Fibroblast of the aortic adventitia (primary cell): ENCODE measurements around the gene ACADVL. TPM values are rescaled to one million over a fixed set of nuclear protein-coding genes. Genes with fewer than 3 reads are reported as not detected.
"Not testable (repeated sequence)": the region's sequence is repeated elsewhere in the genome, so short reads cannot be mapped to it uniquely, and the experiment has no call there.

Source experiments
- DNase-seq: peaks from one replicate; pipeline ENCODE4 v3.0.0-alpha.2; 2010; ENCODE audit warnings: low read depth
- H3K4me3 ChIP-seq: 2 replicates; pipeline ENCODE4 v1.5.1; 2011; ENCODE audit warnings: low read depth, mild to moderate bottlenecking, control low read depth, low read length, moderate library complexity
- CTCF ChIP-seq: IDR thresholded peaks from 2 replicates; pipeline ENCODE4 v1.5.1; 2011; ENCODE audit warnings: mild to moderate bottlenecking, low read length, control low read depth, inconsistent platforms; ENCODE audit not compliant: insufficient read depth
- total RNA-seq: library from RNA; depleted of rRNA; stranded (reverse); fragments of >200 nt; gene quantifications from 2 replicates; pipeline ENCODE4 v1.2.3, GENCODE V29; 2012; ENCODE audit warnings: low replicate concordance

The ACADVL gene
- total RNA-seq, 1 donor: 210 TPM

DNA sequence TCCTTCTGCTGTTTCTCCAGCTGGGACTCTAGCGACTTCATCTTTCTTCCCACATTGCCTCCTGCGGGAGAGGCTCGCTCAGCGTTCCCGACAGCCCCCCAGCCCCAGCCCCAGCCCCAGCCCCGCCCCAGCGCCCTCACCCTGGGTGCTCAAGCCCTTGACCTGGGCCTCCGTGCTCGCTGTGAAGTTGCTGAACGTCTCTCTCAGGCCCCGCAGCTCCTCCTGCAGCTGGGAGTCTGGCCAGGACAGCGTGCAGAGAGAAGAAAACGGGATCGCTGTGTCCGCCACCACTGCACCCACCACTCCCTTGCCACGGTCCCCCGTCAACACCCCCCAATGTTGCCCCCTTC lies 42.9 kb upstream of the ACADVL start:
- DNase-seq: no peak
- no peak overlapping the region for H3K4me3 ChIP-seq
- no peak for TF ChIP-seq CTCF

DNA sequence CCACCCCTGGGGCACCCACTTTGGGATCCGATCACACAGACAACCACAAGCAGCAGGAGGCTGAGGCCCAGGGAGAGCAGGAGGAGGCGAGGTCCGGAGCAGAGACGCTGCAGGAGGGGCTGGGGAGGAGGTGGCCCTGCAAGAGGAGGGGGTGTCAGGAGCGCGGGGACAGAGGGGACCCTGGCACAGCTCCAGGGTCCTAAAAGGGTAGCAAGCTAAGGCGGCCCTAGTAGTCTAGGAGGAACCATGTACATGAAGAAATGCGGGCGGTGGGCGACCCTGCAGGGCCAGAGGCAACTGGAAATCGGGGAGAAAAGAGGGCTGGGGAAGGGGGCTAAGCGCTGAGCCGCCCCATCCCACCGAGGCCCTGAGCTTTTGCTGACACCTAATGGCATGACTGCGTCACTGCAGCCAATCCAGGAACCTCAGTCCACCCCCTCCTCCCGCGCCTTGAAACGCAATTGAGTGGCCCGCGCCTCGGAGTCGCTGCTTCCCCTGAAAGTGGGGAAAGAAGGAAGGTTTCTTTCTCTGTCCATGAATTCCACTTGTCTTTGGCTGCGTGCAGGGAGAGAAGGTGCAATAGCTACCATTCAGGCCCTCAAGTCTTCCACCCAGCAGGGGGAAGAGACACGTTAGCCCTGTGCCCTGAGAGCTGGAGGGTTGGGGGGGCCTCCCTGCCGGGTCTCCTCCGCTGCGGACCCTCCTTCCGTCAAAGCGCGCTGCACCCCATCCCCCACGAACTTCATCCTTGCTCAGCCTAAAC lies 42.4 kb upstream of the ACADVL start:
- peak; percentile 59 for DNase-seq
- H3K4me3 ChIP-seq: peak overlapping the region; percentile 63
- peak; percentile 82 for TF ChIP-seq CTCF

- no peak for DNase-seq
Measured at GRCh38 chr17:7177954-7178477, 41.7 kb upstream of the ACADVL start.

GRCh38 chr17:7178973-7179316 lies 40.8 kb upstream of the ACADVL start:
- no peak for DNase-seq
- TF ChIP-seq CTCF: no peak
- no peak overlapping the region for H3K4me3 ChIP-seq

More at GRCh38 chr17:7177954-7178477, 41.7 kb upstream of the ACADVL start:
- no peak for TF ChIP-seq CTCF
- H3K4me3 ChIP-seq: peak overlapping the region; percentile 63

GRCh38 chr17:7179317-7180254 lies 40.2 kb upstream of the ACADVL start, which contains the start of gene ASGR1:
Gene ASGR1 (minus strand): TSS chr17:7179370. CDS start chr17:7178563, 807 bp downstream.
- no peak within 1 kb of the TSS for H3K4me3 ChIP-seq
- no peak for TF ChIP-seq CTCF
- DNase-seq: no peak

DNA sequence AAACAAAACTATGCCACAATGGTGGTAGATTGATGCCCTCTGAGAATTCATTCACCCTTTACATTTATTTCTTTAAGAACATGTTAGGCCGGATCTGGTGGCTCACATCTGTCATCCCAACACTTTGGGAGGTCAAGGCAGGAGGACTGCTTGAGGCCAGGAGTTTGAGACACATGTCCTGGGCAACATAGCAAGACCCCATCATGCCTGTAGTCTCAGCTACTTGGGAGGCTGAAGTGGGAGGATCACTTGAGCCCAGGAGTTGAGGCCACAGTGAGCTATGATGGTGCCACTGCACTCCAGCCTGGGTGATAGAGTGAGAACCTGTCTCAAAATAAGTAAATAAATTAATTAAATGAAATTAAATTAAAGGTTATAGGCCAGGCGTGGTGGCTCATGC lies 37.6 kb upstream of the ACADVL start:
- not testable (repeated sequence) for H3K4me3 ChIP-seq, DNase-seq
